ENCODE data around the gene ANG. TPM values are rescaled to one million over a fixed set of nuclear protein-coding genes. Genes with fewer than 3 reads are reported as not detected.

The ANG gene
- polyA plus RNA-seq, 1 of the 3 experiments (the other 2 are of a cell fraction), result 3.6 TPM

GRCh38 chr14:20690848-20691640, 2.5 kb downstream of the ANG start:
- peak overlapping the region; percentile 58 for H2AFZ ChIP-seq (ENCODE audit: low read depth)
- POLR2A ChIA-PET, result interaction anchor here (0.6 to 0.7 kb wide), 2 partner anchors 60 to 77 kb away, joined by 3 read pairs; no protein-coding TSS in a partner anchor

More at GRCh38 chr14:20690848-20691640, 2.5 kb downstream of the ANG start:
- TF ChIP-seq IRF3 (IDR thresholded peaks at IDR 0.05; ENCODE audit: low read depth, low read length), result no peak
- TF ChIP-seq CTCF (IDR thresholded peaks at IDR 0.05), result peak; percentile 81
- peak; percentile 84 for TF ChIP-seq RAD21 (IDR thresholded peaks at IDR 0.05; ENCODE audit: low read length)
- no peak for TF ChIP-seq RCOR1 (IDR thresholded peaks at IDR 0.05; ENCODE audit: low read length)
- TF ChIP-seq GATA2 (CRISPR knock-in tag; IDR thresholded peaks at IDR 0.05), result no peak
- no peak for TF ChIP-seq RFX5 (IDR thresholded peaks at IDR 0.05; ENCODE audit: low read length)
- TF ChIP-seq SMC3 (IDR thresholded peaks at IDR 0.05; ENCODE audit: low read depth, low read length), result peak; percentile 51
- no peak for TF ChIP-seq EZH2phosphoT487 (IDR thresholded peaks at IDR 0.05; ENCODE audit: borderline replicate concordance, low read depth)
- TF ChIP-seq, protein P1, sequence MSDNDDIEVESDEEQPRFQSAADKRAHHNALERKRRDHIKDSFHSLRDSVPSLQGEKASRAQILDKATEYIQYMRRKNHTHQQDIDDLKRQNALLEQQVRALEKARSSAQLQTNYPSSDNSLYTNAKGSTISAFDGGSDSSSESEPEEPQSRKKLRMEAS (IDR thresholded peaks at IDR 0.05; ENCODE audit: low read depth), result no peak
- peak; percentile 31; the same call in 1 of the 2 replicates for TF ChIP-seq ELF1 (IDR thresholded peaks at IDR 0.05)
- TF ChIP-seq, protein P2, sequence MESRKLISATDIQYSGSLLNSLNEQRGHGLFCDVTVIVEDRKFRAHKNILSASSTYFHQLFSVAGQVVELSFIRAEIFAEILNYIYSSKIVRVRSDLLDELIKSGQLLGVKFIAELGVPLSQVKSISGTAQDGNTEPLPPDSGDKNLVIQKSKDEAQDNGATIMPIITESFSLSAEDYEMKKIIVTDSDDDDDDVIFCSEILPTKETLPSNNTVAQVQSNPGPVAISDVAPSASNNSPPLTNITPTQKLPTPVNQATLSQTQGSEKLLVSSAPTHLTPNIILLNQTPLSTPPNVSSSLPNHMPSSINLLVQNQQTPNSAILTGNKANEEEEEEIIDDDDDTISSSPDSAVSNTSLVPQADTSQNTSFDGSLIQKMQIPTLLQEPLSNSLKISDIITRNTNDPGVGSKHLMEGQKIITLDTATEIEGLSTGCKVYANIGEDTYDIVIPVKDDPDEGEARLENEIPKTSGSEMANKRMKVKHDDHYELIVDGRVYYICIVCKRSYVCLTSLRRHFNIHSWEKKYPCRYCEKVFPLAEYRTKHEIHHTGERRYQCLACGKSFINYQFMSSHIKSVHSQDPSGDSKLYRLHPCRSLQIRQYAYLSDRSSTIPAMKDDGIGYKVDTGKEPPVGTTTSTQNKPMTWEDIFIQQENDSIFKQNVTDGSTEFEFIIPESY (IDR thresholded peaks at IDR 0.05; ENCODE audit: borderline replicate concordance, low read depth), result no peak
- TF ChIP-seq, protein P3, sequence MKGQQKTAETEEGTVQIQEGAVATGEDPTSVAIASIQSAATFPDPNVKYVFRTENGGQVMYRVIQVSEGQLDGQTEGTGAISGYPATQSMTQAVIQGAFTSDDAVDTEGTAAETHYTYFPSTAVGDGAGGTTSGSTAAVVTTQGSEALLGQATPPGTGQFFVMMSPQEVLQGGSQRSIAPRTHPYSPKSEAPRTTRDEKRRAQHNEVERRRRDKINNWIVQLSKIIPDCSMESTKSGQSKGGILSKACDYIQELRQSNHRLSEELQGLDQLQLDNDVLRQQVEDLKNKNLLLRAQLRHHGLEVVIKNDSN (IDR thresholded peaks at IDR 0.05; ENCODE audit: borderline replicate concordance, low read depth), result 0 out of 2 replicates have a peak, but pooled peaks have one; percentile 44
- TF ChIP-seq FOXJ3 (CRISPR knock-in tag; IDR thresholded peaks at IDR 0.05), result no peak
- TF ChIP-seq EP300 (IDR thresholded peaks at IDR 0.05; ENCODE audit: borderline replicate concordance in 1 of 2, low read depth in 1 of 2, low read length in 1 of 2), result no peak
- TF ChIP-seq TEAD4 (IDR thresholded peaks at IDR 0.05; ENCODE audit: borderline replicate concordance, insufficient read depth), result no peak
- no peak for TF ChIP-seq JUND (IDR thresholded peaks at IDR 0.05)
- no peak for TF ChIP-seq SIN3A (IDR thresholded peaks at IDR 0.05; ENCODE audit: borderline replicate concordance, low read depth, low read length)
- TF ChIP-seq MXI1 (IDR thresholded peaks at IDR 0.05; ENCODE audit: low read depth, low read length), result no peak
- Histone ChIP-seq H3K36me3 (replicated peaks in 1 of 2; ENCODE audit: control insufficient read depth in 1 of 2, insufficient read depth in 2 of 2, low read length in 1 of 2) (no peaks in the 10 kb centered on the region), H3K27ac (ENCODE audit: low read depth in 2 of 2, low read length in 1 of 2) (no peak overlapping the region), H3K9me2 (no peaks in the 10 kb centered on the region), H4K20me1 (ENCODE audit: insufficient read depth) (no peaks in the 10 kb centered on the region), H3K9ac (no peak overlapping the region), H3K4me1 (ENCODE audit: control insufficient read depth in 1 of 2, insufficient read depth in 2 of 2, low read depth in 1 of 2, low read length in 1 of 2) (no peaks in the 10 kb centered on the region), H3K27me3 (ENCODE audit: insufficient read depth) (no peaks in the 10 kb centered on the region), H3F3A (replicated peaks; ENCODE audit: insufficient read depth) (peaks cover 3% of the 10 kb centered on the region), H3K9me3 (no peaks in the 10 kb centered on the region), H3K4me2 (no peak overlapping the region), H3K4me3 (ENCODE audit: low read depth in 2 of 2, low read length in 1 of 2) (peak overlapping the region; percentile 6 to 7; a peak in 2 of 4 replicates), H3K79me2 (ENCODE audit: insufficient read depth) (no peaks in the 10 kb centered on the region)
- DNase-seq, result peak; percentile 73
- CTCF ChIA-PET, result interaction anchor here (0.6 to 3.8 kb wide), 28 partner anchors 9 to 950 kb away, joined by 3 to 24 read pairs (median 3); partner anchors contain the start of gene EDDM3A
- 18% methylated on average over 9 of the region's 9 CpGs for WGBS (ENCODE audit: low lambda C conversion rate)

Data from SK-N-SH (cell line).